Stomach smooth muscle (tissue), 2 donors: Measurements from ENCODE around the gene GUCY1A2.

ENCODE experiments used
- H3K27ac ChIP-seq: one replicate; pipeline ENCODE4 v1.7.0; 2013; ENCODE audit warnings: mild to moderate bottlenecking, low read length, inconsistent platforms
- H3K27me3 ChIP-seq, 2 donors: one replicate each; pipeline ENCODE4 v1.7.0; 2013; ENCODE audit warnings: low read length in 2 of 2; ENCODE audit not compliant: insufficient read depth in 2 of 2, control insufficient read depth in 1 of 2
- H3K36me3 ChIP-seq, 2 donors: one replicate each; pipeline ENCODE4 v1.7.0; 2013; ENCODE audit warnings: low read length in 2 of 2; ENCODE audit not compliant: control insufficient read depth in 2 of 2, insufficient read depth in 2 of 2
- H3K4me1 ChIP-seq: one replicate; pipeline ENCODE4 v1.7.0; 2013; ENCODE audit warnings: low read length; ENCODE audit not compliant: control insufficient read depth, insufficient read depth
- H3K4me3 ChIP-seq, 2 donors: one replicate each; pipeline ENCODE4 v1.7.0; 2013; ENCODE audit warnings: low read length in 2 of 2
- H3K9ac ChIP-seq, 2 donors: one replicate each; pipeline ENCODE4 v1.7.0; 2013; ENCODE audit warnings: low read length in 2 of 2, mild to moderate bottlenecking in 1 of 2
- H3K9me3 ChIP-seq, 2 donors: one replicate each; pipeline ENCODE4 v1.7.0; 2013; ENCODE audit warnings: low read length in 2 of 2; ENCODE audit not compliant: control insufficient read depth in 2 of 2
- donor health status: healthy.
- donor health status: Pancreatic carcinoma.

GUCY1A2 gene

DNA sequence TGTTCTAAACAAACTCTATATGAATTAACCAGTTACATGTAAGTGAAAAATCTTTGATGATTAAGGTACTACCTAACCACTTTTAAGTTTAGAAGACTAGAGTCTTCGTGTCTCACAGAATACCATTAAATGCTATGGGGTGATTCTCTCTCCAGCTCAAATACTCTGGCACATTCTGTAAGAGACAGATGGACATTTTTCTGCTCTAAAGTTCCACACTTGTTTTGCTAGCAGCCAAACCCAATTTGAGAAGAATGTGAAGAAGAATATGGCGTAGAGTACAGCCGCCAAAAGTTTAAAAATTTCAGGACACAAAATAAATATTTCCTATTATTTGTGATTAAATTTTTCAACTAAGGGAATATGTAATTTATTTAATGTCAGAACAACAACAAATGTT, 339.1 kb downstream of the GUCY1A2 start:
- H3K9me3 ChIP-seq: no peaks in the 10 kb centered on the region
- H3K27me3 ChIP-seq: no peaks in the 10 kb centered on the region
- no peak overlapping the region for H3K27ac ChIP-seq
- H3K9ac ChIP-seq: no peak overlapping the region
- H3K4me1 ChIP-seq: no peaks in the 10 kb centered on the region
- no peaks in the 10 kb centered on the region for H3K36me3 ChIP-seq
- no peak overlapping the region for H3K4me3 ChIP-seq

DNA sequence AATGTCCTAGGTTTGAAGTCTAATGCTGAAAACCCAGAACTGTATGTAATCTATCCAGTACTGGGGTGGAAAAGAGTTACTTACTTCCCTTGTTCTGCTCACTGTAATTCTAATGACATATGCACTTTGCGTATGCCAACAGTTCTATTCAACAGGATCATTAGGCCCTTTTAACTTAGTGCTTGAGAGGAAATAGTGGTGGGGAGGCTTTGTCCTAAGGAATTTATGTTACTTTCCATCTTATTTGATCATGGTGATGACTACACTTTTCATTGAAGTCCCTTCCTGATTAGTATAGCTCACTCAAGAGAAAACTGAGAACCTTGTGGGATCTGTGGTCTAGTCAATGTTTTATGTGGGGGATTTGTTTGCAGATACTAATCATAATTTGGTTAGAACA, 348.2 kb downstream of the GUCY1A2 start:
- Histone ChIP-seq H3K36me3 (no peaks in the 10 kb centered on the region), H3K4me3 (no peak overlapping the region), H3K27me3 (no peaks in the 10 kb centered on the region), H3K9me3 (no peaks in the 10 kb centered on the region), H3K4me1 (no peaks in the 10 kb centered on the region), H3K27ac (no peak overlapping the region), H3K9ac (no peak overlapping the region)

DNA sequence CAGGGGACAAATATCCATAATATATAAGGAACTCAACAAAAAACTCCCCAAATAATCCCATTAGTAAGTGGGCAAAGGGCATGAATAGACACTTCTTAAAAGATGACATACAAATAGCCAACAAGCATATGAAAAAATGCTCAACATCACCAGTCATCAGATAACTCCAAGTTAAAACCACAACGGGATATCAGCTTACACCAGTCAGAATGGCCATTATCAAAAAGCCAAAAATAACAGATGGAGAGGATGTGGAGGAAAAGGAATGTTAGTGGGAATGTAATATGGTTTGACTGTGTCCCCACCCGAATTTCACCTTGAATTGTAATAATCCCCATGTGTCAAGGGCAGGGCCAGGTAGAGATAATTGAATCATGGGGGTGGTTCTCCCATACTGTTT, 350.1 kb downstream of the GUCY1A2 start:
- no peak overlapping the region for H3K27ac ChIP-seq
- H3K36me3 ChIP-seq: no peaks in the 10 kb centered on the region
- no peak overlapping the region for H3K9ac ChIP-seq
- H3K4me3 ChIP-seq: no peak overlapping the region
- H3K4me1 ChIP-seq: no peaks in the 10 kb centered on the region
- H3K27me3 ChIP-seq: no peaks in the 10 kb centered on the region
- H3K9me3 ChIP-seq: no peaks in the 10 kb centered on the region

DNA sequence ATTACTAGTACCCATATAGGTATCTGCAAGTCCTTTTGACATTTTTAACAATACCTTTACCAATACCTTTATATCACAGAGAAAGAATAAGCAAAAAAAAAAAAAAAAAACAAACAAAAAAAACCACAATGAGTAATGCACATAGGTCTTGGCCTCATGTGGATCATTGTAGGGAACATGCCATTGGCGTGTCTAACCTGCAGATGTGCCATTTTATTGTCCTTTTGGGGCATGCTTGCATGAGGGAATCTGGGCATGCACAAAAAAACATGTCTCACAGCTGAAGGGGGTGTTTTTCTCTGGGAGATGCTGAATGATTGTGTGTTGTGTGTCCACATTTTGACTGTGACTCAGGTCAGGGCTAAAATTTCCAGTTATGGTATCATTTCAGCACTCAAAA, 361.6 kb downstream of the GUCY1A2 start:
- Histone ChIP-seq H3K9me3 (peaks cover 2 to 5% of the 10 kb centered on the region in 2 donors), H3K4me3 (no peak overlapping the region), H3K36me3 (no peaks in the 10 kb centered on the region), H3K4me1 (no peaks in the 10 kb centered on the region), H3K27ac (no peak overlapping the region), H3K27me3 (no peaks in the 10 kb centered on the region), H3K9ac (no peak overlapping the region)

DNA sequence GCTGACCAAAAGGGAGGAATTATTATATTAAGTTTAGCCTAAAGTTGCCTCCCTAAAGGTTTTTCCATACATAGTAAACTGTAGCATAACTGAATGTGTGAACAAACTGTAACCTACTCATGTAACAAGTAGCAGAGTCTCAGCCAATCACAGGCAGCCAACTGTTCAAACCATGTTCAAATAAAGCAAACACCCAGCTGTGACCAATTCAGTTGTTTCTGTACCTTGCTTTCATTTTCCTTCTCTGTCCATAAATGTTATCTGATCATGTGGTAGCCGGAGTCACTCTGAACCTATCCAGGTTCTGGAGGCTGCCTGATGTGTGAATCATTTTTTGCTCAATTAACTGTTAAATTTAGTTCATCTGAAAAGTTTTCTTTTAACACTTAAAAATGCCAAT, 373.5 kb downstream of the GUCY1A2 start:
- H3K36me3 ChIP-seq: no peaks in the 10 kb centered on the region
- peaks cover 4% of the 10 kb centered on the region in 2 donors for H3K9me3 ChIP-seq

DNA sequence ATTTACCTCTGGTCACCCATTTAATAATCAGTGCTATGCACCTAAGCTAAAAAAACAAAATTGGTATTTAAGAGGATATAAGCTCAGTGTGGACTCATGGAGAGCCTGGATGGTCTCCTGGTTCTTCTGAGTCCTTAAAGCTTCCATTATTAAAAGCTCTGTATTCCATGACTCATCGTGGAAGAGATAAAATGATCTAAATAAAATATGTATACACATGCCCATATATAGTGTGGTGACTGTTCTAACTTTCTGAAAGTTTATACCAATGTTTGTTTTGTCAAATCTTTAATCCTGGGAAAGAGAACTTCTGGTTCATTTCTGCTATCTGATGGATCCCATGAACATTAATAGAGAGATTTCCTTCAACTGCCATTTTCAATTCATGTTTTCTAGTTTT, 375.9 kb downstream of the GUCY1A2 start:
- Histone ChIP-seq H3K27me3 (no peaks in the 10 kb centered on the region), H3K4me3 (no peak overlapping the region), H3K9me3 (peaks cover 4% of the 10 kb centered on the region in 2 donors), H3K9ac (no peak overlapping the region), H3K4me1 (no peaks in the 10 kb centered on the region), H3K27ac (no peak overlapping the region), H3K36me3 (no peaks in the 10 kb centered on the region)

More for the DNA sequence above, 373.5 kb downstream of the GUCY1A2 start:
- no peaks in the 10 kb centered on the region for H3K27me3 ChIP-seq
- no peak overlapping the region for H3K27ac ChIP-seq
- no peak overlapping the region for H3K9ac ChIP-seq
- H3K4me3 ChIP-seq: no peak overlapping the region
- no peaks in the 10 kb centered on the region for H3K4me1 ChIP-seq

DNA sequence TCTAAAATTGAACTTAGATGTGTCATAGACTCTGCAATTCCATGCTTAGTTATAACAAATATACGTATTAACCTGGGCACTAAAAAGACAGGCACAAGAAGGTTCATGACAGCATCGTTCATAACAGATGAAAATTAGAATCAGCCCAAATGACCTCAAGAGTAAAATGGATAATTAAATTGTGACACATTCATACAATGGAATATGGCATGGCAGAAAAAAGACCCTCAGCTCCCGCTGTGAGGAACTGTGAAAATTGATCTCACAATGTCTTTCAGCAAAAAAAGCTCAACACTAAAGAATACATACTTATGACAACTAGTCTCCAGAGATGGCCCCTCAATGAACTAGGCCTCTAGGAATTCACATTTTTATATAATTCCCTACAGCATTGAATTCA, 386.0 kb downstream of the GUCY1A2 start:
- no peaks in the 10 kb centered on the region for H3K36me3 ChIP-seq
- H3K9ac ChIP-seq: no peak overlapping the region
- no peaks in the 10 kb centered on the region for H3K27me3 ChIP-seq
- H3K9me3 ChIP-seq: no peaks in the 10 kb centered on the region
- H3K27ac ChIP-seq: no peak overlapping the region
- H3K4me3 ChIP-seq: no peak overlapping the region
- H3K4me1 ChIP-seq: no peaks in the 10 kb centered on the region

DNA sequence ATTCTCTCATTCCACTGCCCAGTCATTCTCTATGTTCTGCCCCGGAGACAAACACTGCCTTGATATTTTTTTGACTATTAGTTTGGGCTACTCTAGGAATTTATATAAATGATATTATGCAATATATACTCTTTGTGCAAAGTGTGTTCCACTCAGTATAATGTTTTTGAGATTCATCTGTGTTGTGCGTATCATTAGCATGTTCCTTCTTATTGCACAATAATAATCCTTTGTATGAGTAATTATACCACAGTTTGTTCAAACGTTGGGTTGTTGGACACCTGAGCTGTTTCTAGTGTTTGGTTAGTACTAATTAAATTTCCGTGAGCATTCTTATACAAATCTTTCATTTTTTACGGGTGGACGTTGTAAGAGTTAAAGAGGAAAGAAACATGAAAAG, 390.6 kb downstream of the GUCY1A2 start:
- no peaks in the 10 kb centered on the region for H3K9me3 ChIP-seq
- no peak overlapping the region for H3K4me3 ChIP-seq
- no peaks in the 10 kb centered on the region for H3K4me1 ChIP-seq
- H3K36me3 ChIP-seq: no peaks in the 10 kb centered on the region
- no peaks in the 10 kb centered on the region for H3K27me3 ChIP-seq
- H3K27ac ChIP-seq: no peak overlapping the region
- no peak overlapping the region for H3K9ac ChIP-seq

DNA sequence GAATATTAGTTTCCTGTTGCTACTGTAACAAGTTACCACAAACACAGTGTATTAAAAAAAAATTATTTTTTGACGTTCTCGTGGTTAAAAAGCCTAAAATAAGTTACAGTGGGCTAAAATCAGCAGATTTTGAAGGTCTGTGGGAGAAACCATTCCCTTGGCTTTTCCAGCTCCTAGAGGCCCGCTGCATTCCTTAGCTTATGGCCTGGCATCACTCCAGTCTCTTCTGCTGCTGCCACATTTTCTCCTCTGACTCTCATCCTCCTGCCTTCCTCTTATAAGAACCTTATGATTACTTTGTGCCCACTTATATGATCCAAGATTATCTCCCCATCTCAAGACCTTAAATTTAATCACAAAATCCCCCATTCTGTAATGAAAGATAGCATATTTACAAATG, 392.7 kb downstream of the GUCY1A2 start:
- Histone ChIP-seq H3K9me3 (no peaks in the 10 kb centered on the region), H3K4me3 (no peak overlapping the region), H3K27ac (no peak overlapping the region), H3K27me3 (no peaks in the 10 kb centered on the region), H3K9ac (no peak overlapping the region), H3K4me1 (no peaks in the 10 kb centered on the region), H3K36me3 (no peaks in the 10 kb centered on the region)

DNA sequence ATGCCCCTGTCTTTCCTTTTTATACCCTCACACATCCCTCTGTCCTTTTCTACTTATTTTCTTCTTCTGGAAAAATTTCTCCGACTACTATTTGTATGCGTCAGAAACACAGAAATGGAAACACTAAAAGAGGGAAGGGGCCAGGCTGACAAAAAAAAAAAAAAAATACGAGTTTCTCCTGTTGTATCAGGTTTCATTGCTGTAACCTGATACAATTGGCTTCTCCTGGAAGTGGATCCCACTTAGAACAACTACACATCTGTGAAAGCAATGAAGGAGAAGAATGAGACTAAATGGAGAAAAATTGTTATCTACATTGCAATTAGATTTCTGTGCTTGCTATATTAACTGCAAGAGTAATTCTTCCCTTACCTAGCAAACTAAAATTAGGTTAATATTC, 393.9 kb downstream of the GUCY1A2 start:
- no peaks in the 10 kb centered on the region for H3K36me3 ChIP-seq
- H3K4me3 ChIP-seq: no peak overlapping the region
- no peak overlapping the region for H3K9ac ChIP-seq
- no peaks in the 10 kb centered on the region for H3K9me3 ChIP-seq
- H3K27ac ChIP-seq: no peak overlapping the region
- no peaks in the 10 kb centered on the region for H3K27me3 ChIP-seq
- H3K4me1 ChIP-seq: no peaks in the 10 kb centered on the region
